ENCODE data around the gene PPT1. TPM values are rescaled to one million over a fixed set of nuclear protein-coding genes. Genes with fewer than 3 reads are reported as not detected.

PPT1 gene
- total RNA-seq, 1 donor from 2014 or later, result 110 TPM

GRCh38 chr1:40059960-40060750 is 36.9 kb downstream of the PPT1 start:
- Histone ChIP-seq H3K9me3 (ENCODE audit: low read depth) (no peaks in the 10 kb centered on the region), H2AFZ (replicated peaks) (no peak overlapping the region), H3K27me3 (no peaks in the 10 kb centered on the region), H4K20me1 (ENCODE audit: low read depth) (peaks cover 31% of the 10 kb centered on the region), H3K36me3 (peaks cover 9% of the 10 kb centered on the region), H3K79me2 (ENCODE audit: low read depth) (peaks cover 40% of the 10 kb centered on the region), H3K4me3 (no peak overlapping the region), H3F3A (ENCODE audit: low read depth) (no peaks in the 10 kb centered on the region), H3K4me2 (no peak overlapping the region), H3K27ac (no peak overlapping the region), H3K9ac (no peak overlapping the region), H3K4me1 (no peaks in the 10 kb centered on the region)
- no peak overlapping the region for H3K4me3 Mint-ChIP-seq
- no peak overlapping the region for H3K27ac Mint-ChIP-seq
- TF ChIP-seq EZH2 (IDR thresholded peaks at IDR 0.05) (no peak), EZH2phosphoT487 (IDR thresholded peaks at IDR 0.05) (no peak)
- TF ChIP-seq, protein P1, sequence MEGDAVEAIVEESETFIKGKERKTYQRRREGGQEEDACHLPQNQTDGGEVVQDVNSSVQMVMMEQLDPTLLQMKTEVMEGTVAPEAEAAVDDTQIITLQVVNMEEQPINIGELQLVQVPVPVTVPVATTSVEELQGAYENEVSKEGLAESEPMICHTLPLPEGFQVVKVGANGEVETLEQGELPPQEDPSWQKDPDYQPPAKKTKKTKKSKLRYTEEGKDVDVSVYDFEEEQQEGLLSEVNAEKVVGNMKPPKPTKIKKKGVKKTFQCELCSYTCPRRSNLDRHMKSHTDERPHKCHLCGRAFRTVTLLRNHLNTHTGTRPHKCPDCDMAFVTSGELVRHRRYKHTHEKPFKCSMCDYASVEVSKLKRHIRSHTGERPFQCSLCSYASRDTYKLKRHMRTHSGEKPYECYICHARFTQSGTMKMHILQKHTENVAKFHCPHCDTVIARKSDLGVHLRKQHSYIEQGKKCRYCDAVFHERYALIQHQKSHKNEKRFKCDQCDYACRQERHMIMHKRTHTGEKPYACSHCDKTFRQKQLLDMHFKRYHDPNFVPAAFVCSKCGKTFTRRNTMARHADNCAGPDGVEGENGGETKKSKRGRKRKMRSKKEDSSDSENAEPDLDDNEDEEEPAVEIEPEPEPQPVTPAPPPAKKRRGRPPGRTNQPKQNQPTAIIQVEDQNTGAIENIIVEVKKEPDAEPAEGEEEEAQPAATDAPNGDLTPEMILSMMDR (IDR thresholded peaks at IDR 0.05), result no peak
- H3K4me1 Mint-ChIP-seq, result no peaks in the 10 kb centered on the region
- DNase-seq (ENCODE audit: low spot score), result no peak
- H3K27me3 Mint-ChIP-seq (ENCODE audit: insufficient read depth, low read depth), result no peaks in the 10 kb centered on the region
- H3K9me3 Mint-ChIP-seq, result no peaks in the 10 kb centered on the region
- H3K36me3 Mint-ChIP-seq, result peaks cover 27% of the 10 kb centered on the region

- no peaks in the 10 kb centered on the region for H3K4me1 Mint-ChIP-seq
- H3K27ac ChIP-seq, result no peak overlapping the region
Measured at GRCh38 chr1:40059338-40059959, 37.6 kb downstream of the PPT1 start.

GRCh38 chr1:40058453-40059337 is 38.4 kb downstream of the PPT1 start:
- H3K27me3 Mint-ChIP-seq (ENCODE audit: insufficient read depth, low read depth), result no peaks in the 10 kb centered on the region
- H3K27ac ChIP-seq, result no peak overlapping the region
- no peaks in the 10 kb centered on the region for H3F3A ChIP-seq (ENCODE audit: low read depth)
- H4K20me1 ChIP-seq (ENCODE audit: low read depth), result peaks cover 33% of the 10 kb centered on the region
- H3K27ac Mint-ChIP-seq, result no peak overlapping the region
- no peak overlapping the region for H3K4me3 Mint-ChIP-seq
- H3K36me3 Mint-ChIP-seq, result peaks cover 19% of the 10 kb centered on the region
- H3K4me1 Mint-ChIP-seq, result no peaks in the 10 kb centered on the region
- H3K36me3 ChIP-seq, result peaks cover 8% of the 10 kb centered on the region
- no peak overlapping the region for H3K4me2 ChIP-seq
- no peaks in the 10 kb centered on the region for H3K9me3 ChIP-seq (ENCODE audit: low read depth)
- H3K27me3 ChIP-seq, result no peaks in the 10 kb centered on the region
- no peak overlapping the region for H2AFZ ChIP-seq (replicated peaks)
- no peak overlapping the region for H3K4me3 ChIP-seq
- DNase-seq (ENCODE audit: low spot score), result no peak
- H3K9me3 Mint-ChIP-seq, result no peaks in the 10 kb centered on the region
- peaks cover 54% of the 10 kb centered on the region for H3K79me2 ChIP-seq (ENCODE audit: low read depth)
- no peak for TF ChIP-seq EZH2phosphoT487 (IDR thresholded peaks at IDR 0.05)
- no peak for TF ChIP-seq EZH2 (IDR thresholded peaks at IDR 0.05)
- TF ChIP-seq, protein P1 (IDR thresholded peaks at IDR 0.05), result no peak
- no peak overlapping the region for H3K9ac ChIP-seq
- no peaks in the 10 kb centered on the region for H3K4me1 ChIP-seq

More at GRCh38 chr1:40059338-40059959, 37.6 kb downstream of the PPT1 start:
- H3K9ac ChIP-seq, result no peak overlapping the region
- H3K4me3 ChIP-seq, result no peak overlapping the region
- TF ChIP-seq, protein P1 (IDR thresholded peaks at IDR 0.05), result no peak
- TF ChIP-seq EZH2 (IDR thresholded peaks at IDR 0.05), result no peak
- no peak for TF ChIP-seq EZH2phosphoT487 (IDR thresholded peaks at IDR 0.05)
- H3K4me1 ChIP-seq, result no peaks in the 10 kb centered on the region
- H4K20me1 ChIP-seq (ENCODE audit: low read depth), result peaks cover 31% of the 10 kb centered on the region
- H3F3A ChIP-seq (ENCODE audit: low read depth), result no peaks in the 10 kb centered on the region
- Mint-ChIP-seq H3K27me3 (ENCODE audit: insufficient read depth, low read depth) (no peaks in the 10 kb centered on the region), H3K9me3 (no peaks in the 10 kb centered on the region), H3K4me3 (no peak overlapping the region), H3K36me3 (peaks cover 27% of the 10 kb centered on the region), H3K27ac (no peak overlapping the region)
- peaks cover 46% of the 10 kb centered on the region for H3K79me2 ChIP-seq (ENCODE audit: low read depth)
- H2AFZ ChIP-seq (replicated peaks), result no peak overlapping the region
- no peaks in the 10 kb centered on the region for H3K9me3 ChIP-seq (ENCODE audit: low read depth)
- no peak overlapping the region for H3K4me2 ChIP-seq
- H3K27me3 ChIP-seq, result no peaks in the 10 kb centered on the region
- H3K36me3 ChIP-seq, result peaks cover 8% of the 10 kb centered on the region
- no peak for DNase-seq (ENCODE audit: low spot score)

All from neural progenitor cell (in vitro differentiated cells).